Stimulated activated CD4-positive, alpha-beta T cell treated with anti-CD3 and anti-CD28 coated beads, TNF-alpha, amount 100 ng/mL, for 4 hours (primary cell): Measurements from ENCODE around the gene YPEL1.

ENCODE experiments used
- DNase-seq, 3 experiments: peaks; one replicate each; pipeline ENCODE4 v3.0.0-alpha.2; 2020; ENCODE audit warnings: low read depth in 3 of 3

YPEL1 gene

GRCh38 chr22:21657020-21657359, 78.6 kb downstream of the YPEL1 start:
- no peak for DNase-seq

DNA sequence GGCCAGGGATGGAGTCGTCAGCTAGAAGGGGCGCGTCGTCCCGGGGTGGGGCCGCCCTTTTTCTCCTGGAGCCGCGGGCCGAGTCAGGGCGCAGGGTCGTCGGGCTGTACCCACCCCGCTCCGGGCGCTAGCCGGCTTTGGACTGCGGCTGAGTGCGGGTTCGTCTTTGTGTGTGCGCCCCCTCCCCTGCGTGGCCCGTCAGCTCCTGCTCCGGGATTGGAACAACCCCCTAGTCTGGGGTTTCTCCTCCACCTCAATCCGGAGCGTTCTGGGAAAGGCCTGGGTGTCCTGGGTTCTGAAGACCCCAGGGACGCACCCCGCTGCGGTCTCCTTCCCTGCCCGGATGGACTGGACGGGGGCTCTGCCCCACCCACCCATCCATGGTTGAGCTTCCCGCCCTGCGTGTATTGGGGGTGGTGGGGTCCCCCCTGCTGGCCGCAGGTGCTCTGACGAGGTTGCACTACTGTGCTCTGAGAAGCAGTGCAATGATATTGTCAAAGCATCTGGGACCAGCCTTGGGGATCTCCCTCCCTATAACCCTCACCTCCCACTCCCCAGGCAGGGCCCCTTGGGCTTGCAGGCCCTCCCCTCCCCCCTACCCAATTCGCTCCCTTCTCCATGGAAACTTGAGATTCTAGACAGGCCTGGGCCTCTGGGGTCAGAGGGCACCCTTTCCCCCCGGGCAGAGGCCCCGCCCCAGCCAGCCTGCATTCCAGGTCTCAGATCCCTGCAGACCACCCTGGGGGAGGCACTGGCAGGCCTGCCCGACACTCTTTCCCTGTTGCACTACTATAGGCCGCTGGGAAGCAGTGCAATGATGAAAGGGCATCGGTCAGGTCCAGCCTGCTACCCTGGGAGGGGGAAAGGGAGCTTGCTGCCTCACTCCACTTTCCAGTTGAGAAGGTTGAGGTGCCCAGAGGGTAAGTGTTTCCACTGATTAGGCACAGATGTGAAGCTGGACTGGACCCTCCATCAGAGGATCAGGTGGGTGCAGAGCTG, 82.7 kb downstream of the YPEL1 start:
- no peak for DNase-seq

DNA sequence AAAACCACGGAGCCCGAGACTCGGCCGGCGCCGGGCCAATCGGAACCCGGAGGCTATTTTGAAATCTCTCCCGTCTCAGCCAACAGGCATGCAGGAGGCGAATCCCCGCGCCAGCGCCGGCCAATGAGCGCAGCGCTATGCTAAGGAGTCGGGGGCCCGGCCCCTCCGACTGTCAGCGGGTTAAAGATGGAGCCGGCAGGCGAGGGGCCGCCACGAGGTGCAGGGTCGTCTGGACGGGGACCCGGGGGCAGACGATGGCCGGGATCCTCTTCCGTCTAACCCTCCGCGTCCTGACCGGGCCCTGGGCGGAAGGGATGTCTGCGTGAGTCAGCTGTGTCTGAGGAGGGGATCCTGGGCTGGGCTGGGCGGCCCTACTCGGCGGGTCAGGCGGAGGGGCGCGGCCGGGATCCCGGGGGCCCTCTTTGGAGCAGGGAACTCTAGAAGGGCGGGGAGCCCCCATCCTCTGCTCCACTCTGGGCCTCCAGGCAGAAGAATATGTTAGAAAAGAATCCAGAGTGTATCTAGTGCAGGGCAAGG, 83.5 kb downstream of the YPEL1 start:
- peak; percentile 55 to 71 (median 66) for DNase-seq

GRCh38 chr22:21651521-21652009, 84.0 kb downstream of the YPEL1 start:
- DNase-seq, result no peak

GRCh38 chr22:21650823-21651520, 84.6 kb downstream of the YPEL1 start:
- no peak for DNase-seq

- no peak for DNase-seq
These were observed 85.3 kb downstream of the YPEL1 start for GRCh38 chr22:21650280-21650679.
